ENCODE data around the gene DYDC1.
"Not testable (repeated sequence)": the region's sequence is repeated elsewhere in the genome, so short reads cannot be mapped to it uniquely, and the experiment has no call there.

DYDC1 gene

GRCh38 chr10:80333983-80334382 is 22.6 kb downstream of the DYDC1 start:
- DNase-seq, result no peak

- no peak for DNase-seq
Measured at GRCh38 chr10:80324891-80325364, 31.6 kb downstream of the DYDC1 start.

- DNase-seq, result peak; percentile 14
Measured at GRCh38 chr10:80324086-80324485, 32.5 kb downstream of the DYDC1 start.

- no peak for DNase-seq
Measured at GRCh38 chr10:80323311-80323710, 33.2 kb downstream of the DYDC1 start.

- no peak for DNase-seq
Measured at GRCh38 chr10:80322711-80323110, 33.8 kb downstream of the DYDC1 start.

GRCh38 chr10:80322158-80322557 is 34.4 kb downstream of the DYDC1 start:
- DNase-seq, result no peak

GRCh38 chr10:80321183-80321582 is 35.4 kb downstream of the DYDC1 start:
- no peak for DNase-seq

- no peak for DNase-seq
Measured at GRCh38 chr10:80320377-80320776, 36.2 kb downstream of the DYDC1 start.

GRCh38 chr10:80319725-80320290 is 36.7 kb downstream of the DYDC1 start:
- DNase-seq, result no peak

GRCh38 chr10:80319318-80319717 is 37.2 kb downstream of the DYDC1 start:
- DNase-seq, result no peak

GRCh38 chr10:80318742-80319141 is 37.8 kb downstream of the DYDC1 start:
- no peak for DNase-seq

- no peak for DNase-seq
Measured at GRCh38 chr10:80315391-80315790, 41.2 kb downstream of the DYDC1 start.

GRCh38 chr10:80313523-80313922 is 43.0 kb downstream of the DYDC1 start:
- no peak for DNase-seq

GRCh38 chr10:80305989-80306388 is 50.6 kb downstream of the DYDC1 start:
- DNase-seq, result not testable (repeated sequence)

- no peak for DNase-seq
Measured at GRCh38 chr10:80296942-80297341, 59.6 kb downstream of the DYDC1 start.

- DNase-seq, result no peak
Measured at GRCh38 chr10:80292607-80293239, 63.8 kb downstream of the DYDC1 start.

GRCh38 chr10:80290474-80291220 is 65.9 kb downstream of the DYDC1 start:
- DNase-seq, result no peak

- peak; percentile 91 for DNase-seq
Measured at GRCh38 chr10:80289451-80290287, 66.9 kb downstream of the DYDC1 start, which contains the start of gene MAT1A. MAT1A (minus strand) TSS chr10:80289658; CDS start chr10:80289423, 235 bp downstream.

GRCh38 chr10:80288849-80289248 is 67.7 kb downstream of the DYDC1 start:
- no peak for DNase-seq

All from OCI-M1 (cell line).